RWPE1 (cell line): ENCODE data around the gene CBLIF.
A peak's percentile ranks its signal among the peaks of the same experiment; 100 is the strongest.
"Not testable (repeated sequence)": the region's sequence is repeated elsewhere in the genome, so short reads cannot be mapped to it uniquely, and the experiment has no call there.

Source experiments
- CTCF ChIA-PET: fragments of 350-600 bp; sonication (Branson Sonifier 250); formaldehyde crosslinking; extraction: SDS; loops from one replicate; lab custom pipeline; 2021; lab: Yijun Ruan, JAX
- POLR2A ChIA-PET: fragments of 400-600 bp; formaldehyde crosslinking; extraction: SDS; loops from one replicate; lab custom pipeline; 2020; ENCODE audit warnings: antibody characterized with exemption; ENCODE audit not compliant: low non-redundant PET; lab: Yijun Ruan, JAX
- DNase-seq: peaks from one replicate; pipeline ENCODE4 v3.0.0; 2012; ENCODE audit warnings: low spot score
- H3K27ac ChIP-seq: fragments of 450-650 bp; 2 replicates; pipeline ENCODE4 v1.5.1; 2017
- TF ChIP-seq, protein P1 (sequence below): fragments of 450-650 bp; conservative IDR thresholded peaks from 2 replicates; pipeline ENCODE4 v1.5.1; 2017; ENCODE audit warnings: low read depth, mild to moderate bottlenecking

CBLIF gene

DNA sequence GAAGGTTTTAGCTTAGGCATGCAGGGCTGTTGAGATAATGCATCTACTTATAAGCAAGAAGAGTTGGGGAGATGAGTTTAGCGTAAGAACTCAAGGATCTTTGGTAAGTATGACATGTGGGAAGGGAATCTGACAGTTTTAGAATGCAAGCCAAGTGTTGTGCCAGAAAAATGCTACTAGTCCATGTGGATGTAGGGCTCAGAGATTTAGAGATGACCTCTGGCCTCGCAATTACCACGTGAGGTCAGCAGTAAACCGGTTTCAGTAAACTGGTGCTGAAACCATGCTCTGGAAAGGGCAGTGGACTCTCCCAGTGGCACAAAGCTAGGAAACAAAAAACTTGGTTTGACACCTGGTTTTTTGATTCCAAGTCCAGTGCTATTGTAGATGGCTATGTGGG lies 53.7 kb downstream of the CBLIF start:
- DNase-seq, result no peak
- CTCF ChIA-PET, result interaction anchor here (0.6 kb wide), 1 partner anchor 302 kb away, joined by 3 read pairs; no protein-coding TSS in a partner anchor
- no peak overlapping the region for H3K27ac ChIP-seq
- TF ChIP-seq, protein P1, sequence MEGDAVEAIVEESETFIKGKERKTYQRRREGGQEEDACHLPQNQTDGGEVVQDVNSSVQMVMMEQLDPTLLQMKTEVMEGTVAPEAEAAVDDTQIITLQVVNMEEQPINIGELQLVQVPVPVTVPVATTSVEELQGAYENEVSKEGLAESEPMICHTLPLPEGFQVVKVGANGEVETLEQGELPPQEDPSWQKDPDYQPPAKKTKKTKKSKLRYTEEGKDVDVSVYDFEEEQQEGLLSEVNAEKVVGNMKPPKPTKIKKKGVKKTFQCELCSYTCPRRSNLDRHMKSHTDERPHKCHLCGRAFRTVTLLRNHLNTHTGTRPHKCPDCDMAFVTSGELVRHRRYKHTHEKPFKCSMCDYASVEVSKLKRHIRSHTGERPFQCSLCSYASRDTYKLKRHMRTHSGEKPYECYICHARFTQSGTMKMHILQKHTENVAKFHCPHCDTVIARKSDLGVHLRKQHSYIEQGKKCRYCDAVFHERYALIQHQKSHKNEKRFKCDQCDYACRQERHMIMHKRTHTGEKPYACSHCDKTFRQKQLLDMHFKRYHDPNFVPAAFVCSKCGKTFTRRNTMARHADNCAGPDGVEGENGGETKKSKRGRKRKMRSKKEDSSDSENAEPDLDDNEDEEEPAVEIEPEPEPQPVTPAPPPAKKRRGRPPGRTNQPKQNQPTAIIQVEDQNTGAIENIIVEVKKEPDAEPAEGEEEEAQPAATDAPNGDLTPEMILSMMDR, result no peak
- POLR2A ChIA-PET, result no interaction called here

DNA sequence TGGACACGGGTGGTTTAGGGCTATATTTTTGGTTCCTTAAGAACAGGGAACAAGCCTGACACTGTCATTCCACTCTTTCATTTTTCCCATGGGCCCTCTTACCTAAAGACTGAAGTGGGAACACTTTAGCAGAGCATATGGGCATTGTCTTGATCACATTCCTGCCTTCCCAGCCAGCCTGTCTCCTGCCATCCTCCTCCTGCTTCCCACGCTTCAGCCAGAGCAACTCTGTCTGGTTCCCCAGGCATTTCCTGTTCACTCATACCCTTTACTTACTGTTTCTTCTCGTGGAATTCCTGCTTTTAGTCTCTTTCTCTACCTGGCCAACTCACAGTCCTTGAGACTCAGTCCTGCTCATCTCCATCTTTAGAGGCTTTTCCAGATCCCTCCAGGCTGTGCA lies 57.5 kb downstream of the CBLIF start:
- peak; percentile 33 for DNase-seq
- ChIA-PET CTCF (interaction anchor here (0.6 kb wide), 1 partner anchor 10 kb away, joined by 5 read pairs; no protein-coding TSS in a partner anchor), POLR2A (no interaction called here)
- TF ChIP-seq, protein P1, result no peak
- no peak overlapping the region for H3K27ac ChIP-seq

DNA sequence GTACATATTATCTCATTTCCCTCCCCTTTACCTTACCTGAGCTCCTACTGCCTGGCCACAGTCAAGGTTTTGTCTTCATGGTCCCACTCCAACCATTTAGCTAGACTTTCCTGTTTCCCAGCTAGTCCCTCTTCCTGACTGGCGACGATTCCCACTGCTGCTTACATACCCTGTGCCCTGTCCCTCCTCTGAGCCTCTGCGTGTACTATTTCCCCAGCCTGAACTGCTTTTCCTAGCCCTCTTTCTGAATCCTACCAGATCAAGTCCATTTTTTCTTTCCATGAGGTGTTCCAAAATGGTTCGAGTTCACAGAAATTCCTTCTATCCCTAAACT lies 58.1 kb downstream of the CBLIF start:
- no peak for DNase-seq
- ChIA-PET CTCF (interaction anchor here (0.6 kb wide), 2 partner anchors 10 to 238 kb away, joined by 5 read pairs; no protein-coding TSS in a partner anchor), POLR2A (no interaction called here)
- H3K27ac ChIP-seq, result no peak overlapping the region
- TF ChIP-seq, protein P1, result no peak

DNA sequence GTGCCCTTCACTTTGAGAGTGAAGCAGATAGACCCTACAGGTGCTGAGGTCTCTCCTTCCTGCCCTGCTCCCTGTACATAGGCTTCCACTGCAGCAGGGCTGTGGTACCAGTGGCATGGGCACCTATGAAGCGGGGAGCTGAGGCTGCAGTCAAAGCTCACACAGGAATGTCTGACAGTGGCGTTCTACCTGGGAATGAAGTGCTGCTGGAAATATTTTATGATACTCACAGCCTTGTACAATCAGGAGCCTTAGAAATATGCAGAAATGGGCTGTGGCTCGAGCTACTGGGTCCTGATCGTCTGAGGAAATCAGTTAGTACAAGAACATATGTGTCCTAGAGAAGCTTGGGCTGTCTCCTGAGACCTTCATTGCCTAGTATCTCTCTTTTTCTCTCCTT lies 59.5 kb downstream of the CBLIF start:
- CTCF ChIA-PET, result no interaction called here
- POLR2A ChIA-PET, result no interaction called here
- H3K27ac ChIP-seq, result no peak overlapping the region
- TF ChIP-seq, protein P1, result no peak
- no peak for DNase-seq

DNA sequence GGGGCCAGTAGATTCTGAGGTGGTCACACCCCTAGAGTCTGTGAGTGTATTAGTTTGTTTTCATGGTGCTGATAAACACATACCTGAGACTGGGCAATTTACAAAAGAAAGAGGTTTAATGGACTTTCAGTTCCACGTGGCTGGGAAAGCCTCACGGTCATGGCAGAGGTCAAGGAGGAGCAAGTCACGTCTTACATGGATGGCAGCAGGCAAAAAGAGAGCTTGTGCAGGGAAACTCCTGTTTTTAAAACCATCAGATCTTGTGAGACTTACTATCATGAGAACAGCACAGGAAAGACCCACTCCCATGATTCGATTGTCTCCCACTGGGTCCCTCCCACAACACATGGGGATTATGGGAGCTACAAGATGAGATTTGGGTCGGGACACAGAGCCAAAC lies 60.9 kb downstream of the CBLIF start:
- POLR2A ChIA-PET, CTCF ChIA-PET, DNase-seq, H3K27ac ChIP-seq: not testable (repeated sequence)

DNA sequence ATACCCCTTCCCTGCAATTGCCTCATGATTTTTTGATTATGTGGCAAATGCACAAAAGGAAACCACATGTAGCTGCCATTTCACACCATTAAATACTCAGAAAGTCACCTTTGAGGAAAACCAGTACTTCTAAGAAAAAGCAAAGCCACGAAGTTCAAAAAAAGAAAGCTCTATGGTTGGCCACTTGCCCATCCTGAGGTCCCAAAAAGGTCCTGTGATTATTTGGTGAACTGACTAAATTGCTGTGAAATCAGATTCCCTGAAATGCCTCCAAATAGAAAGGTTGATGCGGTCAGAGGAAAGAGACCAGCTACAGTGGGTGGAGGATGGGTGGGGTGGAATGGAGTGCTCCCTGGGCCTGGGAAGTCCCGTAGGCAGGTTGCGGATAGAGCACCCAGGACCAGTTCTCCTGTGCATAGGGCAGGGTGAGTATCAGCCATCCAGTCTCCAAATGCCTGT lies 61.6 kb downstream of the CBLIF start:
- TF ChIP-seq, protein P1, result no peak
- POLR2A ChIA-PET, result no interaction called here
- CTCF ChIA-PET, result no interaction called here
- no peak for DNase-seq
- H3K27ac ChIP-seq, result no peak overlapping the region

DNA sequence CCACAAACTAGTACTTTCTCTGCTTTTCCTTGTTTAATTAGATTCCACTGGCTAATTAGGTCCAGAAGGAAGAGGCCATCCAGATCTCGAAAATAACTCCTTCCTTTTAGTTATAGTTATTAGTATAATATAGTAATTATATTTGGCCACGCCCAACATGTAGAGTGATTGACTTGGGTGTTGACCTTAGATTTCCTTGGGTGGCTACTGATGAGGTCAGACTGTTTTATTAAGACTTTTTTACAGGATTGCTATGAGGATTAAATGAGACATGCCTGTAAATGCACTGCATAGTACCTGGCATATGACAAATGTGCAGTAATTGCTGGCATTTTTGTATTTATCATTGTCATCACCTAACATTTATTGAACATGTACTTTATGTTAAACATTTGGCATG lies 63.2 kb downstream of the CBLIF start:
- no peak overlapping the region for H3K27ac ChIP-seq
- TF ChIP-seq, protein P1, result no peak
- ChIA-PET POLR2A (no interaction called here), CTCF (no interaction called here)
- no peak for DNase-seq
